Uterus (tissue), 2 donors: Measurements from ENCODE around the gene ZNF469.

Source experiments
- POLR2A ChIP-seq, 2 donors: fragments of 450-650 bp; IDR thresholded peaks; one replicate each; pipeline ENCODE4 v1.6.1; 2016; ENCODE audit warnings: antibody characterized with exemption in 2 of 2, mild to moderate bottlenecking in 1 of 2, moderate library complexity in 1 of 2
- TF ChIP-seq, protein P1 (sequence below), 4 experiments: fragments of 200-600 bp in 2 of 4; fragments of 450-650 bp in 2 of 4; sonication (generic) in 2 of 4; IDR thresholded peaks; one replicate each; pipeline ENCODE4 v1.5.1; 2016 to 2019; ENCODE audit warnings: antibody characterized with exemption in 4 of 4, mild to moderate bottlenecking in 2 of 4, moderate library complexity in 1 of 4

DNA sequence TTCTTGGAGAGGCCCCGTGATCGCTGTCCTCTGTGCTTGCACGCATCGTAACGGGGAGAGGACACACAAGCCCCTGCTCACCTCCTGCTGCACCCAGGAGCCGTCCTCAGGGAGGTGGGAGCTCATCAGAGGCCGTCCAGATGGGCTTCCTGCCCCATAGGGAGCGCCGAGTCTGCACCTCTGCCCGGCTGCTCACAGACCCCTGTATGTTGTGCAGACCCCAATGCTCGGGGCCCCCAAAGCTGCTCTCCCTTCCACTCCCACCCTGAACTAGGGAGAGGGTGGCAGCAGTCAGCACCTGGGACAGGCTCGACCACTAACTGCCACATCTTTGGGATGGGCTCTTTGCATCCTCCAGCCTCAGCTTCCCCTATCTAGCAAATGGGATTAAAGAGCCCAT is 4.4 kb upstream of the ZNF469 start:
- TF ChIP-seq, protein P1, sequence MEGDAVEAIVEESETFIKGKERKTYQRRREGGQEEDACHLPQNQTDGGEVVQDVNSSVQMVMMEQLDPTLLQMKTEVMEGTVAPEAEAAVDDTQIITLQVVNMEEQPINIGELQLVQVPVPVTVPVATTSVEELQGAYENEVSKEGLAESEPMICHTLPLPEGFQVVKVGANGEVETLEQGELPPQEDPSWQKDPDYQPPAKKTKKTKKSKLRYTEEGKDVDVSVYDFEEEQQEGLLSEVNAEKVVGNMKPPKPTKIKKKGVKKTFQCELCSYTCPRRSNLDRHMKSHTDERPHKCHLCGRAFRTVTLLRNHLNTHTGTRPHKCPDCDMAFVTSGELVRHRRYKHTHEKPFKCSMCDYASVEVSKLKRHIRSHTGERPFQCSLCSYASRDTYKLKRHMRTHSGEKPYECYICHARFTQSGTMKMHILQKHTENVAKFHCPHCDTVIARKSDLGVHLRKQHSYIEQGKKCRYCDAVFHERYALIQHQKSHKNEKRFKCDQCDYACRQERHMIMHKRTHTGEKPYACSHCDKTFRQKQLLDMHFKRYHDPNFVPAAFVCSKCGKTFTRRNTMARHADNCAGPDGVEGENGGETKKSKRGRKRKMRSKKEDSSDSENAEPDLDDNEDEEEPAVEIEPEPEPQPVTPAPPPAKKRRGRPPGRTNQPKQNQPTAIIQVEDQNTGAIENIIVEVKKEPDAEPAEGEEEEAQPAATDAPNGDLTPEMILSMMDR (IDR thresholded peaks at IDR 0.05): no peak
- no peak for TF ChIP-seq POLR2A (IDR thresholded peaks at IDR 0.05)
